Measurements from ENCODE around the gene DRAXIN.

DRAXIN gene

DNA sequence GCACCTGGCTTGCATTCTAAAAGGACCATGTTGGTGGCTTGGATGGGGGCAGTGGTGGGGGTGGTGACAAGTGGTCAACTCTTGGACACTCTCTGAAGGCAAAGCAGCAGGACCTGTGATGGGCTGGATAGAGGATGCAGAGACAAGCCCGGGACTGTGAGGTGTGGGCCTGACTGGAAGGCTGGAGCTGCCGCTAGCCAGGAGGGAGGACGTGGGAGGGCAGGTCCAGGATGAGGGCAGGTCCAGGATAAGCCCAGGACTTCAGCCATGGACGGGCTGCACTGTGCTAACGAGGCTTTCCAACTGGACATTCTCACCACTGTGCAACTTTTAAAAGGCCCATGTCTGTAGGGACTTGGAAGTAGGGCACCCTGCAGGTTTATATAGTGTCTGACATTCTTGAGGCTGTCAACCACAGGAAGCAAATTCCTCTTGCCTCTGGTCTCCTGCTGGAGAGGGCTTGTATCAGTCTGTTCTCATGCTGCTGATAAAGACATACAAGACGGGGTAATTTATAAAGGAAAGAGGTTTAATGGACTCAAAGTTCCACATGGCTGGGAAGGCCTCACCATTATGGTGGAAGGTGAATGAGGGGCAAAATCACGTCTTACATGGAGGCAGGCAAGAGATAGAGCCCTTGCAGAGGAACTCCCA is 62.2 kb downstream of the DRAXIN start:
- H3K4me3 ChIP-seq (ENCODE audit: low read length) = no peak overlapping the region
- TF ChIP-seq, protein P1, sequence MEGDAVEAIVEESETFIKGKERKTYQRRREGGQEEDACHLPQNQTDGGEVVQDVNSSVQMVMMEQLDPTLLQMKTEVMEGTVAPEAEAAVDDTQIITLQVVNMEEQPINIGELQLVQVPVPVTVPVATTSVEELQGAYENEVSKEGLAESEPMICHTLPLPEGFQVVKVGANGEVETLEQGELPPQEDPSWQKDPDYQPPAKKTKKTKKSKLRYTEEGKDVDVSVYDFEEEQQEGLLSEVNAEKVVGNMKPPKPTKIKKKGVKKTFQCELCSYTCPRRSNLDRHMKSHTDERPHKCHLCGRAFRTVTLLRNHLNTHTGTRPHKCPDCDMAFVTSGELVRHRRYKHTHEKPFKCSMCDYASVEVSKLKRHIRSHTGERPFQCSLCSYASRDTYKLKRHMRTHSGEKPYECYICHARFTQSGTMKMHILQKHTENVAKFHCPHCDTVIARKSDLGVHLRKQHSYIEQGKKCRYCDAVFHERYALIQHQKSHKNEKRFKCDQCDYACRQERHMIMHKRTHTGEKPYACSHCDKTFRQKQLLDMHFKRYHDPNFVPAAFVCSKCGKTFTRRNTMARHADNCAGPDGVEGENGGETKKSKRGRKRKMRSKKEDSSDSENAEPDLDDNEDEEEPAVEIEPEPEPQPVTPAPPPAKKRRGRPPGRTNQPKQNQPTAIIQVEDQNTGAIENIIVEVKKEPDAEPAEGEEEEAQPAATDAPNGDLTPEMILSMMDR (IDR thresholded peaks at IDR 0.05; ENCODE audit: low read depth, low read length) = no peak
- no peak for TF ChIP-seq EZH2phosphoT487 (IDR thresholded peaks at IDR 0.05; ENCODE audit: low read depth)
- H3K36me3 ChIP-seq (replicated peaks; ENCODE audit: low read depth, low read length) = no peaks in the 10 kb centered on the region
- no peak overlapping the region for H3K27ac ChIP-seq (ENCODE audit: low read length)
- no peaks in the 10 kb centered on the region for H4K20me1 ChIP-seq (ENCODE audit: insufficient read depth, low read length)
- no peaks in the 10 kb centered on the region for H3K27me3 ChIP-seq (ENCODE audit: low read depth, low read length)
- H3K79me2 ChIP-seq (ENCODE audit: low read length) = no peaks in the 10 kb centered on the region
- H2AFZ ChIP-seq (ENCODE audit: low read depth, low read length) = no peak overlapping the region
- H3K9ac ChIP-seq (ENCODE audit: low read length) = no peak overlapping the region
- H3K4me1 ChIP-seq (ENCODE audit: low read length) = no peaks in the 10 kb centered on the region
- H3K9me3 ChIP-seq (ENCODE audit: insufficient read depth, low read length) = no peaks in the 10 kb centered on the region
- no peak overlapping the region for H3K4me2 ChIP-seq (ENCODE audit: low read length)

DNA sequence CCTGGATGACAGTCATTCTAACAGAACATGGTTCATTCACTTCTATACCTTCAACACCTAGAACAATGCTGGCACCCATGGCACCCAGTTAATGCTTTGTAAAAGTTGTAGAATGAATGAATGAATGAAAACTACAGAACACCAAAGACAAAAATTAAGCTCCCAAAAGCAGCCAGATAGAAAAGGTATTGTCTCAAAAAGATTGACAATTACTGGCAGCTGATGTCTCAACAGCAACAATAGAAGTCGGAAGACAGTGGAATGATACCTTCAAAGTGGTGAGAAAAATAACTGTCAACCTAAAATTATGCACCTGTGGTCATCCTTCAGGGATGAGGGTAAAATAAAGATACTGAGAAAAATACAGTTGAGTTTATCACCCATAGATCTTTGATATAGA is 65.5 kb downstream of the DRAXIN start:
- TF ChIP-seq EZH2phosphoT487 (IDR thresholded peaks at IDR 0.05; ENCODE audit: low read depth) = no peak
- TF ChIP-seq, protein P1 (IDR thresholded peaks at IDR 0.05; ENCODE audit: low read depth, low read length) = no peak
- Histone ChIP-seq H3K79me2 (ENCODE audit: low read length) (no peaks in the 10 kb centered on the region), H4K20me1 (ENCODE audit: insufficient read depth, low read length) (no peaks in the 10 kb centered on the region), H2AFZ (ENCODE audit: low read depth, low read length) (no peak overlapping the region), H3K4me2 (ENCODE audit: low read length) (no peak overlapping the region), H3K9me3 (ENCODE audit: insufficient read depth, low read length) (no peaks in the 10 kb centered on the region), H3K4me1 (ENCODE audit: low read length) (no peaks in the 10 kb centered on the region), H3K27ac (ENCODE audit: low read length) (no peak overlapping the region), H3K9ac (ENCODE audit: low read length) (no peak overlapping the region), H3K4me3 (ENCODE audit: low read length) (no peak overlapping the region), H3K27me3 (ENCODE audit: low read depth, low read length) (no peaks in the 10 kb centered on the region), H3K36me3 (replicated peaks; ENCODE audit: low read depth, low read length) (no peaks in the 10 kb centered on the region)

DNA sequence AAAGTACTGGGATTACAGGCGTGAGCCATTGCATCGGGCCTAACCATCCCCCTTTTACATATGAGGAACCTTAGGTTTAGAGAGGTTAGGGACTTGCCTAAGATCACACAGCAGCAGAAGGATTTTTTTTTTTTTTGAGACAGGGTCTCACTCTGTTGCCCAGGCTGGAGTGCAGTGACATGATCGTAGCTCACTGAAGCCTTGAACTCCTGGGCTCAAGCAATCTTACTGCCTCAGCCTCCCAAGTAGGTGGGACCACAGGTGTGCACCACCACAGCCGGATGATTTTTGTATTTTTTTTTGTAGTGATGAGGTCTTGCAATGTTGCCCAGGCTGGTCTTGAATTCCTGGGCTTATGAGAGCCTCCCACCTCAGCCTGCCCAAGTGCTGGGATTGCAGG is 68.3 kb downstream of the DRAXIN start:
- H4K20me1 ChIP-seq (ENCODE audit: insufficient read depth, low read length) = no peaks in the 10 kb centered on the region
- no peak overlapping the region for H3K4me2 ChIP-seq (ENCODE audit: low read length)
- H3K36me3 ChIP-seq (replicated peaks; ENCODE audit: low read depth, low read length) = no peaks in the 10 kb centered on the region
- no peaks in the 10 kb centered on the region for H3K79me2 ChIP-seq (ENCODE audit: low read length)
- no peaks in the 10 kb centered on the region for H3K9me3 ChIP-seq (ENCODE audit: insufficient read depth, low read length)
- no peak overlapping the region for H2AFZ ChIP-seq (ENCODE audit: low read depth, low read length)
- no peak overlapping the region for H3K27ac ChIP-seq (ENCODE audit: low read length)
- no peak overlapping the region for H3K9ac ChIP-seq (ENCODE audit: low read length)
- no peaks in the 10 kb centered on the region for H3K4me1 ChIP-seq (ENCODE audit: low read length)
- no peaks in the 10 kb centered on the region for H3K27me3 ChIP-seq (ENCODE audit: low read depth, low read length)
- H3K4me3 ChIP-seq (ENCODE audit: low read length) = no peak overlapping the region
- TF ChIP-seq EZH2phosphoT487 (IDR thresholded peaks at IDR 0.05; ENCODE audit: low read depth) = no peak
- TF ChIP-seq, protein P1 (IDR thresholded peaks at IDR 0.05; ENCODE audit: low read depth, low read length) = no peak

DNA sequence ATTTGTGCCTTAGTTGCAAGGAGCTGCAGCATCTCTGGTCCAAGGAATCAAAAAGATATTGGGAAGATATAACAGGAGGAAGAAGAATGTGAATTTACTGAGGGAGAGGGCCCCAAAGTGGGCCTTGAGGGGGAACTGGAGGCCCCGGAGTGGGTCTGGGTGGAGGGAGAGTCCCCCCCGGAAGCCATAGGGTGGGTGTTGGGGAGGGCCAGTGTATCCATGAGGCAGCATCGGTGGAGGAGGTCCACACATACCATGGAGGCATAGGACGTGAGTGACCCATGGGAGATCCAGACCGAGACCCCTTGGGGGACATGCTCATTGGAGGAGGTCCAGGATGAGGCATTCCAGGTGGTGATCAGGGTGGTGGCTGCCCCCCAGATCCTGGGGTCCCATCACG is 69.8 kb downstream of the DRAXIN start:
- TF ChIP-seq EZH2phosphoT487 (IDR thresholded peaks at IDR 0.05; ENCODE audit: low read depth) = no peak
- TF ChIP-seq, protein P1 (IDR thresholded peaks at IDR 0.05; ENCODE audit: low read depth, low read length) = no peak
- Histone ChIP-seq H2AFZ (ENCODE audit: low read depth, low read length) (no peak overlapping the region), H3K27ac (ENCODE audit: low read length) (no peak overlapping the region)

More for the DNA sequence above, 69.8 kb downstream of the DRAXIN start:
- H3K9me3 ChIP-seq (ENCODE audit: insufficient read depth, low read length) = no peaks in the 10 kb centered on the region
- no peak overlapping the region for H3K9ac ChIP-seq (ENCODE audit: low read length)
- H3K4me3 ChIP-seq (ENCODE audit: low read length) = no peak overlapping the region
- H3K4me1 ChIP-seq (ENCODE audit: low read length) = no peaks in the 10 kb centered on the region
- H3K79me2 ChIP-seq (ENCODE audit: low read length) = no peaks in the 10 kb centered on the region
- H3K36me3 ChIP-seq (replicated peaks; ENCODE audit: low read depth, low read length) = no peaks in the 10 kb centered on the region
- H4K20me1 ChIP-seq (ENCODE audit: insufficient read depth, low read length) = no peaks in the 10 kb centered on the region
- H3K27me3 ChIP-seq (ENCODE audit: low read depth, low read length) = no peaks in the 10 kb centered on the region
- no peak overlapping the region for H3K4me2 ChIP-seq (ENCODE audit: low read length)
